NCI-H146 (cell line): ENCODE measurements around the gene APOL4.
"Not testable (repeated sequence)": the region's sequence is repeated elsewhere in the genome, so short reads cannot be mapped to it uniquely, and the experiment has no call there.

ENCODE experiments used
- DNase-seq: peaks from one replicate; lab custom pipeline; 2025; lab: John Stamatoyannopoulos, UW

The APOL4 gene

GRCh38 chr22:36201630-36202319 lies at the start of gene APOL4:
Gene APOL4 (minus strand): TSS chr22:36201809. CDS start chr22:36201734, 75 bp downstream.
- peak; percentile 13 for DNase-seq

- DNase-seq, result not testable (repeated sequence)
Measured at GRCh38 chr22:36250292-36250960, 48.8 kb upstream of the APOL4 start.

GRCh38 chr22:36249160-36249559 lies 47.6 kb upstream of the APOL4 start:
- no peak for DNase-seq

DNA sequence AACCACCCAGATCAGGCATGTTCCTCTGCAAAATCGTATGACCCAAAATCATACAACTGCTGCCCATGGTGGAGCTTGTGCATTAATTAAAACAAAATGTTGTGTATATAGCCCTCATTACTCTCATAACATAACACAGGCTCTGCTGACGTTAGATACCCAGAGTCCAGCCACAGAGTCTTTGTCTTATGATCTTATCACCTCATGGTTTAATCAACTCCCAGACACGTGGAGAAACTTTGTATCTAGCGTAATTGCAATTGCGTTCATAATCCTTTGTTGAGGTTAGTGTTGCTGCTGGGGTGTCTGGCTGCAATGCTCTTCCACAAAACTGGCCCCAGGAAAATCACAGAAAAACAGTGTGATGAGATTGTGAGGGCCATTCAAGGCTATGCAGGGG lies 46.3 kb upstream of the APOL4 start:
- no peak for DNase-seq

- DNase-seq, result no peak
Measured at GRCh38 chr22:36246718-36247117, 45.1 kb upstream of the APOL4 start.

DNA sequence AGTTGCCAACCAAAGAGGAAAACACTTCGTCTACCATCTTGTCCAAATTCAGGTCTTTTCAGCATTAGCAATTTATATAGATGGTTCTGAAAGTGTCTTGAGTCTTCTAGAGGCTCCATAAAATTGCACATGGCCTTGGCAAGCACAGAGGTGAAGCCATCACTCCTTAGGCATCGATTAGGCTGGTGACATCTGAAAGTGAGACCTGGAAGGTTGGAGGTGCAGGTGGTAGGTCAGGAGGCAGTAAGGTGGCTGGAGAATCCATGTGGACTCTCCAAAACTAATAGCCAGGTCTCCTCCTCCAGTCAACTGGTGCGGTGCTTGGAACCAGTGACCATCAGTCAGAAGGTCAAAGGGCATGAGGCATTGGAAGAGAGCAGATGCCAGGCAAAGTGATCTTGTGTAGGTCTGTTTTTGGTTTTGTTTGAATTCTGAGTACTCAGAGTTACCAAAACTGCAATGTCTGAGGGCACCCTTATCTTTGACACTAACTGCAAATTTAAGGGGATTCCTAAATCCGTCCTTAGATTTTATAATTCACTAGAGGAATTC lies 44.3 kb upstream of the APOL4 start:
- no peak for DNase-seq

GRCh38 chr22:36244522-36245391 lies 43.1 kb upstream of the APOL4 start:
- DNase-seq, result no peak

- no peak for DNase-seq
Measured at GRCh38 chr22:36243986-36244385, 42.4 kb upstream of the APOL4 start.

- peak; percentile 88 for DNase-seq
Measured at GRCh38 chr22:36239401-36240171, 38.0 kb upstream of the APOL4 start, which contains the start of gene APOL2. Gene APOL2 (minus strand): TSS chr22:36239527. CDS start chr22:36233162, 6,365 bp downstream.

GRCh38 chr22:36239150-36239400 lies 37.5 kb upstream of the APOL4 start:
- DNase-seq, result no peak

DNA sequence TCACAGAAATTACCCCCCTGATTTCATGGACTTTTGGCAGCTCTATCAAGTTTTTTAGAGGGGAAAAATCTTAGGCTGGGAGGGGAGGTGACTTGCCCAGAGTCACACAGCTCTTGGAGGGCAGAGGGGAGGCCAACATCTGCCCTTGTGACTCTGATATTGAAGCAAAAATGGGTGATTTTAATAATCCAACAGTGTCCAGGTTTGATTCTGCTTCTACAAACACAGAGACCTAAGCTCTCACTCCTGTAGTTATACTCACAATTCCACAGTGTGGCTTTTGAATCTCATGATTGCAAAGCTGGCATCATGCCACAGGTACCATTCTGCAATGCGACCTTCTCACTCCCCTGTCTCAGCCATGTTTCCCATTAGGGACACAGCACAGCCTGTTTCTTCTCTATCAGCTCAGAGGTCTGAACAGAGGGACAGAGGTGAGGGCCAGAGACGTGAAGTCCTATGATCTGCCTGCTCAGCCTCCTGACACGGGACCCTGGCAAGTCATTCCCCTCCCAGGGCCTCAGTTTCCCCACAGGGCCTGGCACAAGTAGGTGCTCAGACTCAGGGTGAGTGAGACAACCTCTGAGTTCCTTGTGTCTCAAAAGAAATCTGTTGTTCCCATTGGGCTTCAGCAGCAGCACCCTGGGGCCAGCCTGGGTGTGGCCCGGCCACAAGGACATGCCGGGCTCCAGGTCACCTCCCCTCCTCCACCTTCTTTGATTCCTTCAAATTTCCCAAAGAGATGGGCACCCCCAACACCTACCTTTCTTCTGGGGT lies 37.0 kb upstream of the APOL4 start:
- DNase-seq, result peak; percentile 17

GRCh38 chr22:36237462-36238372 lies 36.1 kb upstream of the APOL4 start:
- no peak for DNase-seq

DNA sequence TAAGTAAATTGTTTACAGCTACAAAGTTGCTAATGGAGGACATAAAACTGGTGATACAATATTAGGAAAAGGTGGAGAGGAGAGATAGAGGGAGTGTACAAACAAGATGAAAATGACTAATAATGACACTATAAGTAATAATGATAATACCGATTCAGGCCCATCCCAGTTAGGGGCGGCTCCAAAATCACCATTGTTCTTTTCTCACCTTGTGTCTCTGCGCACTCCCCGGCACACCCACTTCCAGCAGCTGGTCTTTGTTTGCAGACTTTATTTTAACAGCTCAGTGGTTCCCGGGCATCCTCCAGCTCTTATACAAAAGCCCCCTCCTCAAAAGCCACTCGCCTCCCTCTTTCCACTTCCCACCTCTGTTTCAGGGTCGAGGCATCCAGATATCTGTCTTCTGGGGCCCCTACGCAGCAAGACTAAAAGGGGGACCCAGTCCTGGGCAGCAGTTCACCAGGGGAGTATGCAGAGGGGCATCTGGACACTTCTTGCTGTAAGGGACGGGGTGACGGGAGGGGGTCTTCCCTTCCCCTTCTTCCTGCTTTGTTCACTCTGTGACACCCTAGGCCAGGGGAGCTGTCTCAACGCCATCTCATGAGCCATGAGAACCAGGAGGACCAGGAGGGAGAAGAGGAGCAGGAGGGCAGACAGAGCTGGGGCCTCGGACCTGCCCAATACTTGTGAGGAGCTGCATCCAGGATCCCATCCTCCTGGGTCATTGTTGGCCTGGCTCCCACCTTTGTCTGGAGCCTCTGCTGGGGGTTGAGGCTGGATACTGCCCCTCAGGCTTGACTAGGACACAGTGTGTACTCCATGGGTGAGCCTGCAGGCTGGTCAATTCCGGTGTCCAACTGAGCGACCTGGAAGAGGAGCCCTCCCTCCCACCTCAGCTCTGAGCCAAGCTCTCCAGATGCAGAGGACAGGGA lies 35.0 kb upstream of the APOL4 start:
- no peak for DNase-seq

- DNase-seq, result no peak
Measured at GRCh38 chr22:36235585-36235984, 34.0 kb upstream of the APOL4 start.

DNA sequence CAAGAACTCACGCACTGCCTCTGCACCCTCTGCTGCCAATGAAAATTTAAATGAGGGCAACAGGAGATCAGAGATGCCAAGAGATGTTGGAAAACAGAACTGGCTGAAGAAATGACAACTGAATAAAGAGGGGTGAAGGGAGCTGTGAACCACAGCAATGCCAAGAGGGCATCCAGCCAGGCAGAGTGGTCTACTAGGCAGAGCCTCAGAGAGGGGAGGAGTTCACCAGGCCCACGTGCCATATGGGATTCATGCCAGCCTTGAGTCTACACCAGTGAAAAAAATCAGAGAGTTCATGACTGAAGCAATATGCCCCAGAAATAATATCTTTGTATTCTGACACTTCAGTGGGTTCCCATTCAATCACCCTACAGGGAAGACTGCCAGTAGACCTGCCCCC lies 33.3 kb upstream of the APOL4 start:
- DNase-seq, result no peak

- DNase-seq, result no peak
Measured at GRCh38 chr22:36234213-36234612, 32.6 kb upstream of the APOL4 start.

- DNase-seq, result no peak
Measured at GRCh38 chr22:36233796-36234195, 32.2 kb upstream of the APOL4 start.

- no peak for DNase-seq
Measured at GRCh38 chr22:36232715-36233401, 31.2 kb upstream of the APOL4 start.
